OCI-LY1 (cell line): Measurements from ENCODE around the gene PRKD2.

Experiments used
- H2AFZ ChIP-seq: fragments of 200-600 bp; sonication (generic), shearing (Covaris generic); 2 replicates; pipeline ENCODE4 v1.6.0; 2014; ENCODE audit warnings: antibody characterized with exemption, mild to moderate bottlenecking, low read length
- H3F3A ChIP-seq: fragments of 200-600 bp; sonication (generic), shearing (Covaris generic); 2 replicates; pipeline ENCODE4 v1.6.0; 2014; ENCODE audit warnings: mild to moderate bottlenecking, antibody characterized with exemption, low read length, moderate library complexity; ENCODE audit not compliant: insufficient read depth
- H3K27ac ChIP-seq: fragments of 200-600 bp; sonication (generic); 2 replicates; pipeline ENCODE4 v1.5.1; 2014; ENCODE audit warnings: low read length, mixed run types, mild to moderate bottlenecking, low read depth; ENCODE audit not compliant: poor library complexity, severe bottlenecking
- H3K27me3 ChIP-seq: fragments of 200-600 bp; sonication (generic); 2 replicates; pipeline ENCODE4 v1.6.0; 2014; ENCODE audit warnings: antibody characterized with exemption, mild to moderate bottlenecking, low read length, moderate library complexity; ENCODE audit not compliant: insufficient read depth
- H3K36me3 ChIP-seq: fragments of 200-600 bp; sonication (generic); 2 replicates; pipeline ENCODE4 v1.6.1; 2014; ENCODE audit warnings: mild to moderate bottlenecking, antibody characterized with exemption, low read length, moderate library complexity, mixed read lengths; ENCODE audit not compliant: insufficient read depth
- H3K4me1 ChIP-seq: fragments of 200-600 bp; sonication (generic); 2 replicates; pipeline ENCODE4 v1.5.1; 2014; ENCODE audit warnings: mild to moderate bottlenecking, low read length, moderate library complexity; ENCODE audit not compliant: insufficient read depth, severe bottlenecking
- H3K4me2 ChIP-seq: fragments of 200-600 bp; sonication (generic), shearing (Covaris generic); 2 replicates; pipeline ENCODE4 v1.6.1; 2014; ENCODE audit warnings: low read length
- H3K4me3 ChIP-seq: fragments of 200-600 bp; sonication (generic); 2 replicates; pipeline ENCODE4 v1.5.1; 2014; ENCODE audit warnings: low read length, low read depth, mild to moderate bottlenecking, mixed read lengths; ENCODE audit not compliant: poor library complexity, severe bottlenecking
- H3K79me2 ChIP-seq: fragments of 200-600 bp; shearing (Covaris generic); 2 replicates; pipeline ENCODE4 v1.6.1; 2016; ENCODE audit warnings: mixed run types, low read length, mixed read lengths; ENCODE audit not compliant: insufficient read depth
- H3K9ac ChIP-seq: fragments of 200-600 bp; sonication (generic), shearing (Covaris generic); 2 replicates; pipeline ENCODE4 v1.6.1; 2014; ENCODE audit warnings: mild to moderate bottlenecking, low read length, mixed read lengths
- H3K9me2 ChIP-seq: fragments of 200-600 bp; sonication (generic), shearing (Covaris generic); 2 replicates; pipeline ENCODE4 v1.6.1; 2014; ENCODE audit warnings: low read depth, mild to moderate bottlenecking, low read length, mixed read lengths
- H3K9me3 ChIP-seq: fragments of 200-600 bp; shearing (Covaris generic); 2 replicates; pipeline ENCODE4 v1.6.1; 2014; ENCODE audit warnings: low read length, mixed read lengths
- H4K20me1 ChIP-seq: fragments of 200-600 bp; sonication (generic), shearing (Covaris generic); 2 replicates; pipeline ENCODE4 v1.6.0; 2016; ENCODE audit warnings: mild to moderate bottlenecking, low read length; ENCODE audit not compliant: insufficient read depth
- CTCF ChIP-seq: fragments of 200-600 bp; sonication (generic), shearing (Covaris generic); IDR thresholded peaks from 2 replicates; pipeline ENCODE4 v1.5.1; 2017; ENCODE audit warnings: mild to moderate bottlenecking, antibody characterized with exemption, low read length, moderate library complexity, mixed read lengths
- EZH2 ChIP-seq: fragments of 200-600 bp; sonication (generic), shearing (Covaris generic); IDR thresholded peaks from 2 replicates; pipeline ENCODE4 v1.8.0; 2017; ENCODE audit warnings: borderline replicate concordance, mixed run types, mild to moderate bottlenecking, antibody characterized with exemption, low read length, moderate library complexity, mixed read lengths

The PRKD2 gene

GRCh38 chr19:46728693-46729339 is 11.9 kb upstream of the PRKD2 start:
- Histone ChIP-seq H3K9ac (no peak overlapping the region), H3K79me2 (no peaks in the 10 kb centered on the region), H3K36me3 (peaks cover 93% of the 10 kb centered on the region), H4K20me1 (no peaks in the 10 kb centered on the region), H3K4me1 (no peaks in the 10 kb centered on the region), H3K4me2 (no peak overlapping the region), H3F3A (no peaks in the 10 kb centered on the region), H3K9me2 (no peaks in the 10 kb centered on the region), H3K27me3 (no peaks in the 10 kb centered on the region), H2AFZ (no peak overlapping the region), H3K27ac (no peak overlapping the region), H3K4me3 (no peak overlapping the region), H3K9me3 (no peaks in the 10 kb centered on the region)
- TF ChIP-seq EZH2 (no peak), CTCF (peak; percentile 93)

GRCh38 chr19:46728208-46728607 is 11.3 kb upstream of the PRKD2 start:
- Histone ChIP-seq H3K27ac (no peak overlapping the region), H3F3A (no peaks in the 10 kb centered on the region), H3K9me3 (no peaks in the 10 kb centered on the region), H3K4me1 (peaks cover 4% of the 10 kb centered on the region), H3K79me2 (no peaks in the 10 kb centered on the region), H3K9me2 (no peaks in the 10 kb centered on the region), H3K36me3 (peaks cover 93% of the 10 kb centered on the region), H2AFZ (no peak overlapping the region), H4K20me1 (no peaks in the 10 kb centered on the region), H3K4me3 (no peak overlapping the region), H3K9ac (no peak overlapping the region), H3K4me2 (no peak overlapping the region), H3K27me3 (no peaks in the 10 kb centered on the region)
- no peak for TF ChIP-seq EZH2
- no peak for TF ChIP-seq CTCF

GRCh38 chr19:46727757-46728156 is 10.8 kb upstream of the PRKD2 start:
- peaks cover 93% of the 10 kb centered on the region for H3K36me3 ChIP-seq
- H3K27me3 ChIP-seq: no peaks in the 10 kb centered on the region
- no peaks in the 10 kb centered on the region for H3K79me2 ChIP-seq
- no peaks in the 10 kb centered on the region for H3K9me3 ChIP-seq
- H3K9ac ChIP-seq: no peak overlapping the region
- TF ChIP-seq CTCF (no peak), EZH2 (no peak)
- H3K4me2 ChIP-seq: no peak overlapping the region
- no peak overlapping the region for H3K27ac ChIP-seq
- peaks cover 9% of the 10 kb centered on the region for H3K4me1 ChIP-seq
- no peak overlapping the region for H2AFZ ChIP-seq
- no peak overlapping the region for H3K4me3 ChIP-seq
- no peaks in the 10 kb centered on the region for H4K20me1 ChIP-seq
- no peaks in the 10 kb centered on the region for H3F3A ChIP-seq
- H3K9me2 ChIP-seq: no peaks in the 10 kb centered on the region
